Raji (cell line): ENCODE data around the gene PPFIA4.

Experiments
- POLR2A ChIP-seq: IDR thresholded peaks from 2 replicates; pipeline ENCODE4 v1.6.1; 2011; ENCODE audit warnings: low read depth, low read length, control low read depth; ENCODE audit not compliant: insufficient read depth

PPFIA4 gene

GRCh38 chr1:203104789-203105390 is 78.6 kb downstream of the PPFIA4 start:
- no peak for TF ChIP-seq POLR2A

- no peak for TF ChIP-seq POLR2A
Measured at GRCh38 chr1:203112475-203112874, 86.2 kb downstream of the PPFIA4 start.

GRCh38 chr1:203113308-203113707 is 87.0 kb downstream of the PPFIA4 start:
- TF ChIP-seq POLR2A = no peak

GRCh38 chr1:203114202-203114601 is 87.9 kb downstream of the PPFIA4 start:
- TF ChIP-seq POLR2A = no peak

- TF ChIP-seq POLR2A = no peak
Measured at GRCh38 chr1:203116091-203116820, 90.0 kb downstream of the PPFIA4 start.

- no peak for TF ChIP-seq POLR2A
Measured at GRCh38 chr1:203117611-203118575, 91.6 kb downstream of the PPFIA4 start.

- TF ChIP-seq POLR2A = no peak
Measured at GRCh38 chr1:203120325-203121153, 94.2 kb downstream of the PPFIA4 start.

- no peak for TF ChIP-seq POLR2A
Measured at GRCh38 chr1:203121186-203122015, 95.1 kb downstream of the PPFIA4 start.

- no peak for TF ChIP-seq POLR2A
Measured at GRCh38 chr1:203122159-203122558, 95.9 kb downstream of the PPFIA4 start.

GRCh38 chr1:203124011-203124410 is 97.7 kb downstream of the PPFIA4 start:
- no peak for TF ChIP-seq POLR2A

- no peak for TF ChIP-seq POLR2A
Measured at GRCh38 chr1:203124546-203125317, 98.4 kb downstream of the PPFIA4 start.

GRCh38 chr1:203126151-203126865 is 100.0 kb downstream of the PPFIA4 start:
- TF ChIP-seq POLR2A = no peak

- no peak for TF ChIP-seq POLR2A
Measured at GRCh38 chr1:203126866-203127665, 100.8 kb downstream of the PPFIA4 start.
